Activated CD4-positive, alpha-beta T cell treated with anti-CD3 and anti-CD28 coated beads, Interleukin-2, amount 50 U/mL, for 4 hours (primary cell): Measurements from ENCODE around the gene ZNF621.
A peak's percentile ranks its signal among the peaks of the same experiment; 100 is the strongest.

Experiments
- DNase-seq, 2 experiments: peaks; one replicate each; pipeline ENCODE4 v3.0.0-alpha.2; 2020

ZNF621 gene

DNA sequence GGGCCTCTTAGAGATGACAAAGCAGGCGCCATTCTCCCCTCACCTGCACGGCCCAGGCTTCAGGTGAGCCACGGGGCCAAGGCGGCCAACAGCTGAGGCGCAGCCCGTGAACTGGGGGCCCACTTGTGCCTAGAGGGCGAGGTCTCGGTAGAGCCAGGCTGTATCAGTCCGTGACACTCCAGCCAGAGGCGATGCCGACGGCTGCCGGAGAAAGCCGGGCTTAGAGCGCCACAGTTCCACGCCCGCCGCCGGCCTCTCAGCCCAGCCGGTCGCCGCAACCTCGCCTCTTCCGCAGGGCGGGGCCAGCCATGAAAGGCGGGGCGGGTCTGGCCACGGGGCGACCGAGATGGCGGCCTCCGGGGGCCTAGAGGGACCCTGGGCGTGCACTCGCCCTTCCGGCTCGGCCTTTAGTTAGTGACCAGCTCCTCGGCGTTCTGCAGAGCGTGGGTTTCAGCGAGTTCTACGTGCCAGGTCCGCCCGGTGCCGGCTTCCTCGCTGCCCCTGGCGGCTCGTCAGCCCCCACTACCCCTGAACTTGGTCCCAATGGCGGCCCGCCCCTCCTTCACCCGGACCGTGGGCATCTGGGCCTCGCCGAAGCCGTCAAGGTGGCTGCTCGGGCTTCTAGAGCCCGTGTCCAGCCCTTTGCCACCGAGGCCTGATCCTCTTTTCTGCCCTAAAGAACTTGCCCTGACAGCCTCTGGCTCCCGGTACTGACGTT is at the start of gene ZNF621:
Gene ZNF621, plus strand, starts transcription at position 393 of the 718 bp plus-strand sequence. CDS start 881 bp downstream, outside the sequence.
- DNase-seq, result peak; percentile 66 to 67

- peak; percentile 32 to 42 for DNase-seq
Measured at GRCh38 chr3:40476478-40477470, 48.0 kb upstream of the ZNF621 start, which contains the start of gene ZNF619. Gene ZNF619, plus strand, starts transcription at chr3:40477122. Its CDS starts 858 bp downstream, at chr3:40477980.

GRCh38 chr3:40477666-40478065 is 47.1 kb upstream of the ZNF621 start:
- no peak for DNase-seq

DNA sequence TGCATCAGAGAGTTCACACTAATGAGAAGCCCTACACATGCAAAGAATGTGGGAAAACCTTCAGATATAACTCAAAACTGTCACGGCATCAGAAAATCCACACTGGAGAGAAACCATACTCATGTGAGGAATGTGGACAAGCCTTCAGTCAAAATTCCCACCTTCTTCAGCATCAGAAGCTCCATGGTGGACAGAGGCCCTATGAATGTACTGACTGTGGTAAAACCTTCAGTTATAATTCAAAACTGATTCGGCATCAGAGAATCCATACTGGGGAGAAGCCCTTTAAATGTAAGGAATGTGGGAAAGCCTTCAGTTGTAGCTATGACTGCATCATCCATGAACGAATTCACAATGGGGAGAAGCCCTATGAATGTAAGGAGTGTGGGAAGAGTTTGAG is 37.6 kb upstream of the ZNF621 start:
- no peak for DNase-seq

DNA sequence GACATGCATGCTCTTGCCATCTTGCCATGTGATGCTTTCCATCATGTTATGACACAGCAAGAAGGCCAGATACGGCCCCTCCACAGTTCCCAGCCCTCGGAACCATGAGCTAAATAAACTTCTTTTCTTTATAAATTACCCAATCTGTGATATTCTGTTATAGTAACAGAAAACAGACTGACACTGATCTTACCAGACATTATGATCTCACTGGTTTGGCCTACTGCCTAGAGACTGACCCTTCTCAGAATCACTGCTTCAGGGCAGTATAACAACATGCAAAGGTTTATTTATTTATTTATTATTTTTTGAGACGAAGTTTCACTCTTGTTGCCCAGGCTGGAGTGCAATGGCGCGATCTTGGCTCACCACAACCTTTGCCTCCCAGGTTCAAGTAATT is 33.8 kb upstream of the ZNF621 start:
- DNase-seq, result no peak

- no peak for DNase-seq
Measured at GRCh38 chr3:40494698-40495097, 30.1 kb upstream of the ZNF621 start.

DNA sequence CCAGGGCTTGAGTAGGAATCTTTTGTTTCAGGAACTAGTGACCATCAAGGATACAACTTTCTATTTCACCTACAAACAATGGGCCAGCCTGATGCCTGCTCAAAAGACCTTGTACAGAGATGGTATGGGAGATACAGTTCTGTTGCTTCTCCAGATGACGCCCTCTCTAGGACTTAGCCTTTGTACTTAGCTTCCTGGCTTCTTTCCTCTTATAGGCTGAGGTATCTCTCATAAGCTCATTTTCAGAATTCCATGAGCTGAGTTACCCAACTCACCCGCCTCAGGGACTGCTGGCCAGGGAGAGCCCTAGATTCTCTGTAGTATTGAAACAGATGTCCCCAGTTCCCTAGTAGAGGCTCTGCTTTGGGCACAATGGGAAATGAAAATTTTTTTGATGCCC is 27.5 kb upstream of the ZNF621 start:
- no peak for DNase-seq

DNA sequence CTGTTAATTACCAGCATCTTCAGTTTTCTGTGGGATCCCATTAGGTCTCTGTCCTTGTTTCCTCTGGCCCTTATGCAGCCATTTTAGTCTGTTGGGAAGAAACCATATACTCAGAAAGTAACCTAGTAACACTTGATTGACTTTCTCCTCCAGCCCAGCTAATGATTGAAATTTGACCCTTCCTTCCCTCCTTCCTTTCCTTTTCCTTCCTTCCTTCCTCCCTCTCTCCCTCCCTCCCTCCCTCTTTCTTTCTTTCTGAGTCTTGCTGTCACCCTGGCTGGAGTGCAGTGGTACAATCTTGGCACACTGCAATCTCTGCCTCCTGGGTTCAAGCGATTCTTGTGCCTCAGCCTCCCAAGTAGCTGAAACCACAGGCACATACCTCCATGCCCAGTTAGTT is 24.8 kb upstream of the ZNF621 start:
- DNase-seq, result no peak

GRCh38 chr3:40502034-40502433 is 22.7 kb upstream of the ZNF621 start:
- no peak for DNase-seq

DNA sequence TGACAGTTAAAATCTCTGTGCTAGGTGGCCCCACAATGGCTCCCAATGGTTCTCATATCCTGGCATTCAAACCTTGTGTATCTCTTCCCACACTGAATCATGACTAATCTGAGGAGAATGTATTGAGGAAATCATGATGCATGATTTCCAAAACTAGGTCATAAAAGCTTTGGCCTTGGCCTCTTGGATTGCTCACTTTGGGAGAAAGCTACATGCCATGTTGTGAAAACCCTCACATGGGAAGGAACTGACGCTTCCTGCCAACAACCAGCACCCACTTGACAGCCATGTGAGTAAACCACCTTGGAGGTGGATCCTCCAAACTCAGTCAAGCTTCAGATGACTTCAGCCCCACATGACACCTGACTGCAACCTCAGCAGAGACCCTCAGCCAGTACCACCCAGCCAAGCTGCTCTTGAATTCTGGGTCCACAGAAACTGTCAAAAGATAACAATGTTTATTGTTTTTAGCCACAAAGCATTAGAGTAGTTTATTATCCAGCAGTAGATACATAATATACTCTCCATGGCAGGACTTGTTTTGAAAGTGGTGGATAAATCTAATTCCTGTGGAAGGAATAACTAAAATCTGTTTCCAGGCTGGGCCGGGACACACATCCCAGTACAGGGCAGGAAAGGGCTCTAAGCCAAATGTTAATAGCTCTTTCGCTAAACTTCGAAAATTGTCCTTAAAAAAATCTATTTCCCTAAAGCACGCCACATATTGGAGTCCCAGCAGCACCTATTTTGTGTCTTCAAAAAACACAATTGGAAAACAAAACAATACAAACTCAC is 19.9 kb upstream of the ZNF621 start:
- no peak for DNase-seq

- DNase-seq, result peak; percentile 30 to 37
Measured at GRCh38 chr3:40505599-40506462, 18.9 kb upstream of the ZNF621 start, which contains the start of gene ZNF620. Gene ZNF620, plus strand, starts transcription at chr3:40506039. Its CDS starts 314 bp downstream, at chr3:40506353.

- no peak for DNase-seq
Measured at GRCh38 chr3:40511031-40511718, 13.6 kb upstream of the ZNF621 start.

DNA sequence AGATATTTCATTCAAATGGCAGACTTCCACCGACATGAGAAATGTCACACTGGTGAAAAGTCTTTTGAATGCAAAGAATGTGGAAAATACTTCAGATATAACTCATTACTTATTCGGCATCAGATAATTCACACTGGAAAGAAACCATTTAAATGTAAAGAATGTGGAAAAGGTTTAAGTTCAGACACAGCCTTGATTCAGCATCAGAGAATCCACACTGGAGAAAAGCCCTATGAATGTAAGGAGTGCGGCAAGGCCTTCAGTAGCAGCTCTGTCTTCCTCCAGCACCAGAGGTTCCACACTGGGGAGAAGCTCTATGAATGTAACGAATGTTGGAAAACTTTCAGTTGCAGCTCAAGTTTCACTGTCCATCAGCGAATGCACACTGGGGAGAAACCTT is 8.6 kb upstream of the ZNF621 start:
- DNase-seq, result no peak

- DNase-seq, result no peak
Measured at GRCh38 chr3:40518067-40518466, 6.7 kb upstream of the ZNF621 start.

DNA sequence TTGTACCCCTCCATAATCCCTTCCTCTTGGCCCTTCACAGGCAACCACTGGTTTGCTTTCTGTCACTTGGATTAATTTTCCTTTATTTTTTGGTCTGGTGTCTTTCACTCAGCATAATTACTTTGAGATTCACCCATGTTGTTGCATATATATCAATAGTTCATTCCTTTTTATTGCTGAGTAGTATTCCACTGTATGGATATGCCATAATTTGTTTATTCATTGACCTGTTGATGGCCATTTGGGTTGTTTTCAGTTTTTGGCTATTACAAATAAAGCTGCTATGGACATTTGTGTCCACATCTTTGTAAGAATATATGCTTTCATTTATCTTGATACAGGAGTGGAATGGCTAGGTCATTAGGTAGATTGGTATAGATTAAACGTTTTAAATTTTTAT is 5.9 kb upstream of the ZNF621 start:
- DNase-seq, result no peak

DNA sequence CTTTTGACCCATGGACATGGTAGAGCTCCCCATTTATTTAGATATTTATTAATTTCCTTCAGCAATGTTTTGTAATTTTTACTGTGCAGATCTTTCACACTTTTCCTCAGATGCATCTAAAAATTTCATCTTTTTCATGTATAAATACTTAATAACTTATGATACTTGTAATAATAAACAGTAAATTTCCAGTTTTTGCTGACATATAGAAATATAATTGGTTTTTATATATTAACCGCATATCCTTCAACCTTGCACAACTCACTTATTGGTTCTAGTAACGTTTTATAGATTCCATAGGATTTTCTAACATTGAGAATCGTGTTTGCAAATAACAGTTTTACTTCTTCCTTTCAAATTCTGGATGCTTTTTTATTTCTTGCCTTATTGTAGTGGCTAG is 3.5 kb upstream of the ZNF621 start:
- DNase-seq, result no peak

- DNase-seq, result no peak
Measured at GRCh38 chr3:40523781-40524180, 979 bp upstream of the ZNF621 start.

DNA sequence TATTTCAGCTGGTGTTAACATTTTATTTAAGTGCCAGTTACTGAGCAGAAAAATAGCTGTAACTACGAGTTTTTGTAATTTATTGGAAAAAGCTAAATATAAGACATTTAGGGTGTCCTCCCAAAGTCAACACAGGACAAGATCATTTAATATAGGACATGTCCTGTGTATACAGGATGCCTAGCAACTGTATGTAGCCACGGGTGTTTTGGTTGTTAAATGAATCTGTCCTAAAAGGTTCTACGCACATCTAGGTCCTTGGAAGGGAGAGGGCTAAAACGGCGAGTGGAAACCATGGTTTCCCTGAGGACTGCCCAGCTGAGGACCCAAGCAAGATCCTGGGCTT is 565 bp upstream of the ZNF621 start:
- no peak for DNase-seq

DNA sequence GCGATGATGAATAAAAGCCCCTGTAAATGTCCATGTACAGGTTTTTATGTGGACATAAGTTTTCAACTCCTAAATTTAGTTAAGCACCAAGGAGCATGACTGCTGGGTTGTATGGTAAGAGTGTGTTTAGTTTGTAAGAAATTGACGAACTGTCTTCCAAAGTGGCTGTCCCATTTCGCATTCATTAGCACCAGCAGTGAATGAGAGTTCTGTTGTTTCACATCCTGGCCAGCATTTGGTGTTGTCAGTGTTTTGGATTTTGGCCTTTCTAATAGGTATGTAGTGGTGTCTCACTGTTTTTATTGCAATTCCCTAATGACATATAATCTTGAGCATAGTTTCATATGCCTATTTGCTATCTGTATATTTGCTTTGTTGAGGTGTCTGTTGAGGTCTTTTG is 3.7 kb downstream of the ZNF621 start:
- no peak for DNase-seq

GRCh38 chr3:40532252-40532651 is 7.5 kb downstream of the ZNF621 start:
- DNase-seq, result no peak

GRCh38 chr3:40534283-40534682 is 9.5 kb downstream of the ZNF621 start:
- DNase-seq, result no peak
